Stimulated activated CD4-positive, alpha-beta T cell treated with anti-CD3 and anti-CD28 coated beads, Interleukin-1b, Interleukin-23, amount 100 ng/mL, for 4 hours (primary cell): ENCODE measurements around the gene ADARB2.
"Not testable (repeated sequence)": the region's sequence is repeated elsewhere in the genome, so short reads cannot be mapped to it uniquely, and the experiment has no call there.

Experiments used
- DNase-seq, 2 donors: peaks; one replicate each; pipeline ENCODE4 v3.0.0-alpha.2; 2020; ENCODE audit warnings: low read depth in 2 of 2

Gene ADARB2

GRCh38 chr10:1643161-1643907 is 94.0 kb downstream of the ADARB2 start:
- peak in 1 of 2 donors; percentile 6 for DNase-seq

- DNase-seq = no peak
Observed at GRCh38 chr10:1642600-1643160, 94.6 kb downstream of the ADARB2 start.

GRCh38 chr10:1641402-1641801 is 95.9 kb downstream of the ADARB2 start:
- no peak for DNase-seq

- no peak for DNase-seq
Observed at GRCh38 chr10:1638889-1639419, 98.4 kb downstream of the ADARB2 start.

GRCh38 chr10:1635340-1635739 is 102.0 kb downstream of the ADARB2 start:
- no peak for DNase-seq

- no peak for DNase-seq
Observed at GRCh38 chr10:1634239-1634638, 103.1 kb downstream of the ADARB2 start.

- DNase-seq = no peak
Observed at GRCh38 chr10:1633783-1634182, 103.5 kb downstream of the ADARB2 start.

GRCh38 chr10:1632596-1632995 is 104.7 kb downstream of the ADARB2 start:
- no peak for DNase-seq

- no peak for DNase-seq
Observed at GRCh38 chr10:1632141-1632540, 105.2 kb downstream of the ADARB2 start.

GRCh38 chr10:1631282-1631681 is 106.0 kb downstream of the ADARB2 start:
- DNase-seq = no peak

GRCh38 chr10:1630304-1630703 is 107.0 kb downstream of the ADARB2 start:
- DNase-seq = no peak

- no peak for DNase-seq
Observed at GRCh38 chr10:1629326-1630198, 107.8 kb downstream of the ADARB2 start.

- DNase-seq = no peak
Observed at GRCh38 chr10:1628757-1629156, 108.6 kb downstream of the ADARB2 start.

- DNase-seq = no peak
Observed at GRCh38 chr10:1627945-1628344, 109.4 kb downstream of the ADARB2 start.

GRCh38 chr10:1626835-1627234 is 110.5 kb downstream of the ADARB2 start:
- DNase-seq = no peak

- DNase-seq = no peak
Observed at GRCh38 chr10:1626410-1626809, 110.9 kb downstream of the ADARB2 start.

GRCh38 chr10:1625731-1626130 is 111.6 kb downstream of the ADARB2 start:
- no peak for DNase-seq

GRCh38 chr10:1625079-1625478 is 112.2 kb downstream of the ADARB2 start:
- DNase-seq = no peak

- DNase-seq = no peak
Observed at GRCh38 chr10:1624240-1624639, 113.1 kb downstream of the ADARB2 start.

- DNase-seq = no peak
Observed at GRCh38 chr10:1620803-1621202, 116.5 kb downstream of the ADARB2 start.

- DNase-seq = not testable (repeated sequence)
Observed at GRCh38 chr10:1617376-1618317, 119.7 kb downstream of the ADARB2 start.
